ENCODE measurements around the gene ARMC9.

GRCh38 chr2:231223001-231223375, 24.6 kb downstream of the ARMC9 start:
- TF ChIP-seq CTCF (IDR thresholded peaks at IDR 0.05; ENCODE audit: extremely low read depth in 1 of 2, insufficient read depth in 1 of 2, low read depth in 1 of 2, low read length in 2 of 2) (no peak), POLR2AphosphoS5 (IDR thresholded peaks at IDR 0.05; ENCODE audit: insufficient read depth, low read depth, low read length) (no peak), POLR2A (IDR thresholded peaks at IDR 0.05; ENCODE audit: low read depth, low read length) (no peak), JUN (IDR thresholded peaks at IDR 0.05; ENCODE audit: borderline replicate concordance, insufficient read depth, insufficient read length, low read depth) (no peak), EZH2 (IDR thresholded peaks at IDR 0.05; ENCODE audit: borderline replicate concordance, low read depth, low read length, severe bottlenecking) (no peak), GATA2 (IDR thresholded peaks at IDR 0.05; ENCODE audit: insufficient read depth, insufficient read length, low read depth, low read length) (no peak)

All from endothelial cell of umbilical vein (primary cell).